SU-DHL-6 (cell line): ENCODE measurements around the gene DPAGT1.

Experiments
- H2AFZ ChIP-seq: fragments of 200-600 bp; sonication (generic); 2 replicates; pipeline ENCODE4 v1.6.1; 2014; ENCODE audit warnings: low read depth, mild to moderate bottlenecking, moderate library complexity, mixed read lengths, antibody characterized with exemption, low read length; ENCODE audit not compliant: severe bottlenecking
- H3F3A ChIP-seq: fragments of 200-600 bp; shearing (Covaris generic); 2 replicates; pipeline ENCODE4 v1.6.0; 2016; ENCODE audit warnings: antibody characterized with exemption, mild to moderate bottlenecking; ENCODE audit not compliant: insufficient read depth
- H3K27ac ChIP-seq: fragments of 200-600 bp; sonication (generic); 2 replicates; pipeline ENCODE4 v1.5.1; 2016; ENCODE audit warnings: low read depth, mild to moderate bottlenecking, low read length, moderate library complexity, mixed read lengths
- H3K27me3 ChIP-seq: fragments of 200-600 bp; sonication (generic), shearing (Covaris generic); 2 replicates; pipeline ENCODE4 v1.6.0; 2014; ENCODE audit warnings: mild to moderate bottlenecking, low read length
- H3K36me3 ChIP-seq: fragments of 200-600 bp; sonication (generic); 2 replicates; pipeline ENCODE4 v1.6.1; 2014; ENCODE audit warnings: mild to moderate bottlenecking, low read length, mixed read lengths
- H3K4me2 ChIP-seq: fragments of 300-600, 200-600 bp; shearing (Covaris generic), sonication (generic); 2 replicates; pipeline ENCODE4 v1.6.0; 2014; ENCODE audit warnings: low read length, low read depth, mild to moderate bottlenecking; ENCODE audit not compliant: poor library complexity, severe bottlenecking
- H3K4me3 ChIP-seq: fragments of 200-600 bp; sonication (generic); 2 replicates; pipeline ENCODE4 v1.5.1; 2014; ENCODE audit warnings: antibody characterized with exemption, low read length, mild to moderate bottlenecking, mixed read lengths; ENCODE audit not compliant: insufficient read depth, poor library complexity, severe bottlenecking
- H3K79me2 ChIP-seq: fragments of 200-600 bp; sonication (generic); 2 replicates; pipeline ENCODE4 v1.6.1; 2014; ENCODE audit warnings: mild to moderate bottlenecking, low read length, moderate library complexity; ENCODE audit not compliant: insufficient read depth
- H3K9ac ChIP-seq: fragments of 200-600 bp; sonication (generic); 2 replicates; pipeline ENCODE4 v1.7.0; 2014; ENCODE audit warnings: mild to moderate bottlenecking, low read length
- H3K9me2 ChIP-seq: fragments of 200-600 bp; sonication (generic); replicated peaks from 2 replicates; pipeline ENCODE4 v1.6.1; 2014; ENCODE audit warnings: low read length; ENCODE audit not compliant: insufficient read depth
- H3K9me3 ChIP-seq: fragments of 200-600 bp; sonication (generic); 2 replicates; pipeline ENCODE4 v1.6.1; 2014; ENCODE audit warnings: low read length, mixed read lengths; ENCODE audit not compliant: insufficient read depth
- H4K20me1 ChIP-seq: fragments of 200-600 bp; sonication (generic); 2 replicates; pipeline ENCODE4 v1.6.1; 2014; ENCODE audit warnings: low read depth, mild to moderate bottlenecking, antibody characterized with exemption, low read length, moderate library complexity, mixed read lengths
- EZH2phosphoT487 ChIP-seq: fragments of 200-600 bp; sonication (generic), shearing (Covaris generic); conservative IDR thresholded peaks from 2 replicates; pipeline ENCODE4 v1.6.1; 2018; ENCODE audit warnings: mild to moderate bottlenecking, antibody characterized with exemption, low read length, moderate library complexity, mixed read lengths
- TF ChIP-seq, protein P1 (sequence below): fragments of 200-600 bp; sonication (generic); IDR thresholded peaks from one replicate; pipeline ENCODE4 v1.5.1; 2017; ENCODE audit warnings: antibody characterized with exemption, mild to moderate bottlenecking, low read length, moderate library complexity; ENCODE audit not compliant: insufficient read depth, poor library complexity, severe bottlenecking

The DPAGT1 gene

DNA sequence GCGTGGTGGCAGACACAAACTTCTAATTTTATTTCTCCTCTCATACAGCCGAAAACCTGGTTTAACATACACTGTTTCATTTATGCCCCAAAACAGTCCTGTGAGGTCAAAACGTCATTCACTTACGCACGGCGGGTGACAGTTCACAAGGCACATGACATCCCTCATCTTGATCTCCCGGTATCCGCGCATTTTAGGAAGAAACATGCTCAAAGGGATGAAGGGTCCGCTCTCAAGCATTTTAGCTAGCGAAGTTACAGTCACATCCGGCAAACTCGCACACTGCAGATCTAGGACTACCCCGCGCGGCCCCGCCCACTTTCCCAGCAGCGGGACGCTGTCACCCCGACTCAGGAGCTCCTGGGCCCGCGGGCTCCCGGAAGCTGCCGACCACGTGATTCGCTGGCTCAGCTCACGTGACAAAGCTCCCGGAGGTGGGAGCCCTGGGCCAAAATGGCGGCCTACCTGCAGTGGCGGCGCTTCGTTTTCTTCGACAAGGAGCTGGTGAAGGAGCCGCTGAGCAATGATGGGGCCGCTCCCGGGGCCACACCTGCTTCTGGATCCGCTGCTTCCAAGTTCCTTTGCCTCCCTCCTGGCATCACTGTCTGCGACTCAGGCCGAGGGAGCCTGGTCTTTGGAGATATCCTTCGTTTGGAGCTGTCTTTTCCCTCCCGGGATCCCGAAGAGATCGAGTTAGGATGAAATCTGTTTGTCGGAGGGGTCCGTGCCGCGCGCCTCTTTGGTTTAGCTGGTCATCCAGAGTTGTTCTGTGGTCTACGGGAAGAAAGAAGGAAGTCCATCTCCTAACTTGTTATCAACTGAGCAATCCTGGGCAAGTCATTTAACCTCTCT, 34.1 kb downstream of the DPAGT1 start, which contains the start of gene VPS11:
Gene VPS11, plus strand, starts transcription at position 448 of the 852 bp plus-strand sequence. Its CDS starts 6 bp downstream, at position 454.
- Histone ChIP-seq H3K36me3 (peaks cover 3% of the 10 kb centered on the region; the same call in 1 of the 2 replicates), H3K9me3 (no peaks in the 10 kb centered on the region), H3K27me3 (no peaks in the 10 kb centered on the region), H4K20me1 (no peaks in the 10 kb centered on the region), H3K27ac (peak within 1 kb of the TSS; percentile 70), H3F3A (peaks cover 14% of the 10 kb centered on the region; the same call in 1 of the 2 replicates), H3K9ac (peak within 1 kb of the TSS; percentile 84), H3K9me2 (no peaks in the 10 kb centered on the region), H3K4me2 (peak within 1 kb of the TSS; percentile 88), H2AFZ (peak within 1 kb of the TSS; percentile 88), H3K79me2 (peaks cover 35% of the 10 kb centered on the region), H3K4me3 (peak within 1 kb of the TSS; percentile 98)
- TF ChIP-seq, protein P1, sequence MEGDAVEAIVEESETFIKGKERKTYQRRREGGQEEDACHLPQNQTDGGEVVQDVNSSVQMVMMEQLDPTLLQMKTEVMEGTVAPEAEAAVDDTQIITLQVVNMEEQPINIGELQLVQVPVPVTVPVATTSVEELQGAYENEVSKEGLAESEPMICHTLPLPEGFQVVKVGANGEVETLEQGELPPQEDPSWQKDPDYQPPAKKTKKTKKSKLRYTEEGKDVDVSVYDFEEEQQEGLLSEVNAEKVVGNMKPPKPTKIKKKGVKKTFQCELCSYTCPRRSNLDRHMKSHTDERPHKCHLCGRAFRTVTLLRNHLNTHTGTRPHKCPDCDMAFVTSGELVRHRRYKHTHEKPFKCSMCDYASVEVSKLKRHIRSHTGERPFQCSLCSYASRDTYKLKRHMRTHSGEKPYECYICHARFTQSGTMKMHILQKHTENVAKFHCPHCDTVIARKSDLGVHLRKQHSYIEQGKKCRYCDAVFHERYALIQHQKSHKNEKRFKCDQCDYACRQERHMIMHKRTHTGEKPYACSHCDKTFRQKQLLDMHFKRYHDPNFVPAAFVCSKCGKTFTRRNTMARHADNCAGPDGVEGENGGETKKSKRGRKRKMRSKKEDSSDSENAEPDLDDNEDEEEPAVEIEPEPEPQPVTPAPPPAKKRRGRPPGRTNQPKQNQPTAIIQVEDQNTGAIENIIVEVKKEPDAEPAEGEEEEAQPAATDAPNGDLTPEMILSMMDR, result no peak
- TF ChIP-seq EZH2phosphoT487, result no peak

DNA sequence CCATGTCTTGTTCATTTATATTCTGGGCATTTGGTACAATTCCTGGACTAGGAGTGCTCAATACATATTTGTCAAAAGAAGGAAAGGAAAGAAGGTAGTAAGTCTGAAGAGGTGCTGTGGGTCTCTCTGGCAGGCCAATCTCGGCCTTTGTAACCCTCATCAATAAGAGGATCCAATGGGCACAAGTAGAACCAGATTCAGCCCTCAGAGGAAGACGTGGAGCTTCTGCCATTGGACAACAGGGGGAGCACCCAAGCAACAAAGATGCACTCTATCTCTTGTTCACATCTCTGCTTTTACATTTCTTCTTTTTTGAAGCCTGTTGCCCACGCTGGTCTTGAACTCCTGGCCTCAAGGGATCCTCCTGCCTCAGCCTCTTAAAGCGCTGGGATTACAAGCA, 36.3 kb downstream of the DPAGT1 start:
- Histone ChIP-seq H3K4me2 (no peak overlapping the region), H3K79me2 (peaks cover 35% of the 10 kb centered on the region), H2AFZ (no peak overlapping the region)

DNA sequence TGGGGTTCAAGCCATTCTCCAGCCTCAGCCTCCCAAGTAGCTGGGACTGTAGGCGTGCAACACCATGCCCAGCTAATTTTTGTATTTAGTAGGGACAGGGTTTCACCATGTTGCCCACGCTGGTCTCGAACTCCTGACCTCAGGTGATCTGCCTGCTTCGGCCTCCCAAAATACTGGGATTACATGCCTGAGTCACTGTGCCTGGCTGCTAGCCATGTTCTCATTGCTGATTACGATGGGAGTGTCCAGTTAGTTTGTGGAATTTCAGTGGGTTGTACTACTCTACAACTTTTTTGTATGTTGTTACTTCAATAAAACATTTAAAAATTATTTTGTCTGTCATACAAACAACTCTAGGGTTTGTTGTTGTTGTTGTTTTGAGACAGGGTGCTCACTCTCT, 38.9 kb downstream of the DPAGT1 start:
- Histone ChIP-seq H3K4me3 (no peak overlapping the region), H3F3A (peaks cover 14% of the 10 kb centered on the region; the same call in 1 of the 2 replicates), H4K20me1 (no peaks in the 10 kb centered on the region), H3K9me2 (no peaks in the 10 kb centered on the region), H3K27ac (no peak overlapping the region), H3K36me3 (no peaks in the 10 kb centered on the region; the same call in 1 of the 2 replicates), H3K27me3 (no peaks in the 10 kb centered on the region), H3K79me2 (peaks cover 29% of the 10 kb centered on the region), H2AFZ (no peak overlapping the region), H3K4me2 (no peak overlapping the region), H3K9me3 (no peaks in the 10 kb centered on the region), H3K9ac (no peak overlapping the region)
- TF ChIP-seq EZH2phosphoT487, result no peak
- TF ChIP-seq, protein P1, result no peak

More for the DNA sequence above, 36.3 kb downstream of the DPAGT1 start:
- Histone ChIP-seq H3K27ac (no peak overlapping the region), H3K36me3 (no peaks in the 10 kb centered on the region; the same call in 1 of the 2 replicates), H4K20me1 (no peaks in the 10 kb centered on the region), H3K4me3 (no peak overlapping the region), H3K9me3 (no peaks in the 10 kb centered on the region), H3K9ac (no peak overlapping the region), H3F3A (peaks cover 14% of the 10 kb centered on the region; the same call in 1 of the 2 replicates), H3K9me2 (no peaks in the 10 kb centered on the region), H3K27me3 (no peaks in the 10 kb centered on the region)
- TF ChIP-seq, protein P1, result peak; percentile 38
- no peak for TF ChIP-seq EZH2phosphoT487
